H1 (cell line): Measurements from ENCODE around the gene RNGTT. TPM values are rescaled to one million over a fixed set of nuclear protein-coding genes. Genes with fewer than 3 reads are reported as not detected.

ENCODE experiments used
- ATF2 ChIP-seq: IDR thresholded peaks from 2 replicates; pipeline ENCODE4 v1.6.1; 2012; ENCODE audit warnings: low read length, inconsistent platforms
- CTCF ChIP-seq, 3 experiments: IDR thresholded peaks; 1 replicate in 2 of 3; 2 replicates in 1 of 3; pipeline versions ENCODE4 v1.5.1 to v1.6.1; 2011; ENCODE audit warnings: low read length in 3 of 3, mild to moderate bottlenecking in 3 of 3, inconsistent platforms in 2 of 3, low read depth in 1 of 3, moderate library complexity in 1 of 3; ENCODE audit not compliant: insufficient read depth in 1 of 3; ENCODE audit errors: control extremely low read depth in 1 of 3
- POLR2AphosphoS5 ChIP-seq: IDR thresholded peaks from 2 replicates; pipeline ENCODE4 v1.6.1; 2011; ENCODE audit warnings: low read depth, low read length
- RAD21 ChIP-seq, 2 experiments: IDR thresholded peaks in 1 of 2; conservative IDR thresholded peaks in 1 of 2; 2 replicates each; pipeline ENCODE4 v1.6.1; 2011; ENCODE audit warnings: low read depth in 2 of 2, low read length in 2 of 2, improper control_type of control experiment in 1 of 2, inconsistent platforms in 1 of 2, mild to moderate bottlenecking in 1 of 2, moderate library complexity in 1 of 2
- polyA plus RNA-seq, 7 experiments: library from polyadenylated mRNA; depleted of rRNA in 3 of 7; stranded (reverse) in 5 of 7; unstranded in 2 of 7; fragments of >200 nt in 5 of 7; fragments of 200-250 nt in 2 of 7; gene quantifications; 1 replicate in 5 of 7; 2 replicates in 1 of 7; 4 replicates in 1 of 7; pipeline versions ENCODE4 v1.2.1 to v1.2.3, GENCODE V29; 2011 to 2013; ENCODE audit warnings: missing spikeins in 2 of 7, mixed read lengths in 2 of 7
- total RNA-seq: library from RNA; stranded (reverse); fragmentation: NEBNext Ultra II Directional; extraction: Animal tissue kit (Norgen Biotek cat#: 25700); gene quantifications from 2 replicates; pipeline ENCODE4 v1.2.1, GENCODE V29; 2021

The RNGTT gene
- total and polyA plus RNA-seq, 2 of the 8 experiments (the other 6 are each of a cell fraction or from before 2014, with no cell fraction given) = 3.6 to 21.2 TPM

- TF ChIP-seq ATF2 (no peak), RAD21 (IDR thresholded peaks at IDR 0.05 in 1 of 2, conservative IDR thresholded peaks at IDR 0.05 in 1 of 2; ENCODE audit: low read depth in 2 of 2, low read length in 2 of 2) (no peak), CTCF (IDR thresholded peaks at IDR 0.05; ENCODE audit: control extremely low read depth in 1 of 3, insufficient read depth in 1 of 3, low read depth in 1 of 3, low read length in 3 of 3) (no peak), POLR2AphosphoS5 (no peak)
These were observed 251.0 kb downstream of the RNGTT start (continued) for GRCh38 chr6:88712243-88712936.
